Activated naive CD4-positive, alpha-beta T cell treated with anti-CD3 and anti-CD28 coated beads for 36 hours (primary cell): ENCODE data around the gene FOCAD. TPM values are rescaled to one million over a fixed set of nuclear protein-coding genes. Genes with fewer than 3 reads are reported as not detected.
A peak's percentile ranks its signal among the peaks of the same experiment; 100 is the strongest.
"Not testable (repeated sequence)": the region's sequence is repeated elsewhere in the genome, so short reads cannot be mapped to it uniquely, and the experiment has no call there.

Source experiments
- CTCF ChIA-PET: fragments of 350-600 bp; sonication (Branson Sonifier 250); formaldehyde crosslinking; loops from one replicate; lab custom pipeline; 2021; ENCODE audit warnings: antibody characterized with exemption; lab: Charles Lee
- DNase-seq: peaks from one replicate; pipeline ENCODE4 v3.0.0-alpha.2; 2020
- H3K27ac Mint-ChIP-seq: one replicate; pipeline ENCODE4 v1.8.0; 2021; ENCODE audit warnings: mild to moderate bottlenecking, mixed read lengths
- H3K27me3 Mint-ChIP-seq: one replicate; pipeline ENCODE4 v1.8.0; 2021; ENCODE audit warnings: low read depth, mixed read lengths
- H3K36me3 Mint-ChIP-seq: one replicate; pipeline ENCODE4 v1.8.0; 2021; ENCODE audit warnings: low read depth, mixed read lengths
- H3K4me1 Mint-ChIP-seq: one replicate; pipeline ENCODE4 v1.8.0; 2021; ENCODE audit warnings: low read depth, mixed read lengths
- H3K4me3 Mint-ChIP-seq: one replicate; pipeline ENCODE4 v1.8.0; 2021; ENCODE audit warnings: mild to moderate bottlenecking, moderate library complexity, mixed read lengths
- H3K9me3 Mint-ChIP-seq: one replicate; pipeline ENCODE4 v1.8.0; 2021; ENCODE audit warnings: mixed read lengths
- intact Hi-C: fragments of 100-400 bp; cut with micrococcal nuclease; formaldehyde crosslinking; loops from one replicate; pipeline ENCODE4 v1.15.1; 2023
- total RNA-seq, 2 experiments: library from RNA; stranded (reverse); gene quantifications; one replicate each; pipeline ENCODE4 v1.2.3, GENCODE V29; 2021

Gene FOCAD
- total RNA-seq, 2 experiments from 2014 or later: 31.7 to 32.2 TPM

DNA sequence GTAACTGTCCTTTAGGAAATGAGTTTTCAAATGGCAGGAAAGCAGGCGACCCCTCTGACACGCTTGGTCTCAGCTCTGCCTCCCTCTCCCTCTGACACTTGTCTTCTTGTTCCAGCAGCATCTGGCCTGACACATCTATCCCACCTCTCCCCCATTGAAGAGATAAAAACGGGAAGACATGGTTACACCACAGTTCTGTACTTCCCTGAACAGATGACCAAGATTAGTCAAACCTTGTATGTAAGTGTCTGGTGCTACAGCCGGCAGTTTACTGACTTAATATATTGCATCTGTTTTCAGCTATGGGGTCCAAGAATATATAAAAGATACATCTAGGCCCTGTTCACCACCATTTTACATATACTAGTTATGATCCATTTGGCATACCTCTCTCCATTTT is 32.1 kb upstream of the FOCAD start:
- Mint-ChIP-seq H3K36me3 (no peaks in the 10 kb centered on the region), H3K4me3 (no peak overlapping the region), H3K4me1 (peaks cover 4% of the 10 kb centered on the region), H3K27me3 (peaks cover 2% of the 10 kb centered on the region), H3K27ac (no peak overlapping the region), H3K9me3 (no peaks in the 10 kb centered on the region)
- intact Hi-C loops: no loop called here
- CTCF ChIA-PET: interaction anchor here (1.3 to 1.7 kb wide), 2 partner anchors 22 to 27 kb away, joined by 3 to 6 read pairs; no protein-coding TSS in a partner anchor
- DNase-seq: no peak

DNA sequence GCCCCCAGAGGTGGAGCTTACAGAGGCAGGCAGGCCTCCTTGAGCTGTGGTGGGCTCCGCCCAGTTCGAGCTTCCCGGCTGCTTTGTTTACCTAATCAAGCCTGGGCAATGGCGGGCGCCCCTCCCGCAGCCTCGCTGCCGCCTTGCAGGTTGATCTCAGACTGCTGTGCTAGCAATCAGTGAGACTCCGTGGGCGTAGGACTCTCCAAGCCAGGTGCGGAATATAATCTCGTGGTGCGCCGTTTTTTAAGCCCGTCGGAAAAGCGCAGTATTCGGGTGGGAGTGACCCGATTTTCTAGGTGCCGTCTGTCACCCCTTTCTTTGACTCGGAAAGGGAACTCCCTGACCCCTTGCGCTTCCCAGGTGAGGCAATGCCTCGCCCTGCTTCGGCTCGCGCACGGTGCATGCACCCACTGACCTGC is 25.8 kb upstream of the FOCAD start:
- peak overlapping the region; percentile 81 for H3K27ac Mint-ChIP-seq
- DNase-seq: peak; percentile 44
- not testable (repeated sequence) for H3K27me3 Mint-ChIP-seq, H3K9me3 Mint-ChIP-seq, H3K36me3 Mint-ChIP-seq, H3K4me1 Mint-ChIP-seq, H3K4me3 Mint-ChIP-seq
- intact Hi-C loops: loop anchor here (1.0 kb wide), 1 partner anchor 36 kb away; the partner anchor contains the start of gene MLLT3
- CTCF ChIA-PET: interaction anchor here (0.6 to 1.8 kb wide), 3 partner anchors 34 to 835 kb away, joined by 3 to 4 read pairs (median 3); no protein-coding TSS in a partner anchor

DNA sequence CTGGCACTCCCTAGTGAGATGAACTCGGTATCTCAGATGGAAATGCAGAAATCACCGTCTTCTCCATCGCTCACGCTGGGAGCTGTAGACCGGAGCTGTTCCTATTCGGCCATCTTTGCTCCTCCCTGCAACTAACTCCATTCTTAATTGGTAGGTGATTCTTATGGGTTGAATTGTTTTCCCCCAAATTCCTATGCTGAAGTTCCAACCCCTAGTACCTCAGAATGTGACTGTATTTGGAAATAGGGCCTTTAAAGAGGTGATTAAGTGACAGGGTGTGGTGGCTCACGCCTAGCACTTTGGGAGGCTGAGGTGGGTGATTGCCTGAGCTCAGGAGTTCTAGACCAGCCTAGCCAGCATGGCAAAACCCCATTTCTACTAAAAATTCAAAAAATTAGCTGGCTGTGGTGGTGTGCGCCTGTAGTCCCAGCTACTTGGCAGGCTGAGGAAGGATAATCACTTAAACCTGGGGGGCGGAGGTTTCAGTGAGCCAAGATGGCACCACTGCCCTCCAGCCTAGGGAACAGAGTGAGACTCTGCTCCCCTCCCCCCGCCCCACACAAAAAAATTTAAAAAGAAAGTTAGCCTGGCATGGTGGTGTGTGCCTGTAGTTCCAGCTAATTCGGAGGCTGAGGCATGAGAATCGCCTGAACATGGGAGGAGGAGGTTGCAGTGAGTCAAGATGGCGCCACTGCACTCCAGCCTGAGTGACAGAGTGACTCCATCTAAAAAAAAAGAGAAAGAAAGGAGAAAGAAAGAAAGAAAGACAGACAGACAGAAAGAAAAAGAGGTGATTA is 25.2 kb upstream of the FOCAD start:
- no peaks in the 10 kb centered on the region for H3K27me3 Mint-ChIP-seq
- no peaks in the 10 kb centered on the region for H3K9me3 Mint-ChIP-seq
- no peak overlapping the region for H3K4me3 Mint-ChIP-seq
- H3K4me1 Mint-ChIP-seq: peaks cover 4% of the 10 kb centered on the region
- H3K36me3 Mint-ChIP-seq: no peaks in the 10 kb centered on the region
- DNase-seq: no peak
- CTCF ChIA-PET: interaction anchor here (0.6 to 1.8 kb wide), 3 partner anchors 35 to 835 kb away, joined by 3 to 4 read pairs (median 3); no protein-coding TSS in a partner anchor
- intact Hi-C loops: loop anchor here (1.0 kb wide), 1 partner anchor 37 kb away; the partner anchor contains the start of gene MLLT3
- peak overlapping the region; percentile 81 for H3K27ac Mint-ChIP-seq

DNA sequence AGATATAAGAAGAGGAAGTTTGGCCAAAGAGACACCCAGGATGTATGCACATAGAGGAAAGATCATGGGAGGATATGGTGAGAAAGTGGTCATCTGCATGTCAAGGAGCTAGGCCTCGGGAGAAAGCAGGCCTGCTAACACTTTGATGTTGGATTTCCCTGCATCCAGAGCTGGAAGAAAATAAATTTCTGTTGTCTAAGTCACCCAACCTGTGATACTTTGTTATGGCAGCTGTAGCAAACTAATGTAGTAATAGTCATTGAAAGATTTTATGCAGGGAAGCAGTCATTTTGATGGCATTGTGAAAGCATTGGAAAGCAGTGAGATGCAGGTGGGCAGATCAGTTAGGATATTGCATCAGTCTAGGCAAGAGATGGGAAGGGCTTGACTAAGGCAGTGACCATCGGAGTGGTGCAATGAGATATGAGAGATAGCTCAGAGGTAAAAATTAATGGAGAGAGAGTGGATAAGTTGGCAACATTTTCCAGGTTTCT is 24.5 kb upstream of the FOCAD start:
- H3K4me3 Mint-ChIP-seq: no peak overlapping the region
- H3K9me3 Mint-ChIP-seq: no peaks in the 10 kb centered on the region
- no peaks in the 10 kb centered on the region for H3K36me3 Mint-ChIP-seq
- CTCF ChIA-PET: interaction anchor here (0.9 to 1.8 kb wide), 2 partner anchors 35 to 452 kb away, joined by 3 to 4 read pairs; no protein-coding TSS in a partner anchor
- DNase-seq: no peak
- no peaks in the 10 kb centered on the region for H3K27me3 Mint-ChIP-seq
- H3K27ac Mint-ChIP-seq: no peak overlapping the region
- H3K4me1 Mint-ChIP-seq: peaks cover 4% of the 10 kb centered on the region
- intact Hi-C loops: no loop called here

DNA sequence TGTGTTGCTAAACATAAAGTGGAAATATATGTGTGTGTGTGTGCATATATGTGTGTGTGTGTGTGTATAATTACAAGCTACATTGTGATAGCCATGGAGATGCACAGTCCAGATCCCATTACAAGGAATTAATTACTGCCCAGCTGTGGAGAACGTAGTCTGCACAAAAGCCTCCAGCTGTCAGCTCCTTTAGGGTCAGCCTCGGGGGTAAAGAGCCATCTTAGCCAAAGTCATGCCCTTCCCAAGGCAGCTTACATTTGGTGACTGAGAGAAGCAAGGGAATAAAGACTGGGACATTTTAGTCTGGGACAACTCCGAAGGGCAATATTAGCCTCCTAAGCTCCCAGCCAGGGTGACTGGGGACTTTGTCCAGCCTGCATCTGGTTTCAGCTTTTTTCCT is 21.9 kb upstream of the FOCAD start:
- Mint-ChIP-seq H3K4me1 (no peaks in the 10 kb centered on the region), H3K27me3 (no peaks in the 10 kb centered on the region), H3K9me3 (no peaks in the 10 kb centered on the region), H3K4me3 (no peak overlapping the region), H3K27ac (no peak overlapping the region), H3K36me3 (no peaks in the 10 kb centered on the region)
- intact Hi-C loops: no loop called here
- no peak for DNase-seq
- CTCF ChIA-PET: no interaction called here

DNA sequence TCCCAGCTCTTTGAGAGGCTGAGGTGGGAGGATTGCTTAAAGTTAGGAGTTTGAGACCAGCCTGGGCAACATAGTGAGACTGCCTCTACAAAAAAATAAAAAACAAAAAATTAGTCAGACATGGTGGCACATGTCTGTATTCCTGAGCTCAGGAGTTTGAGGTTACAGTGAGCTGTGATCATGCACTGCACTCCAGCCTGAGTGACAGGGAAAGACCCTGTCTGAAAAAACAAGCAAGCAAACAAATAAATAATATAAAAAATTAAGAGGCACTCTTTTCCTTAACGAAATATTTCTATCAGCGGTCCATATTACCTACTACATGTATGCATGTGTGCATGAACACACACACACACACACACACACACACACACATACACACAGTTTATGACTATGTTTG is 20.9 kb upstream of the FOCAD start:
- intact Hi-C loops: no loop called here
- no peak for DNase-seq
- Mint-ChIP-seq H3K27ac (no peak overlapping the region), H3K27me3 (no peaks in the 10 kb centered on the region), H3K4me1 (no peaks in the 10 kb centered on the region), H3K4me3 (no peak overlapping the region), H3K9me3 (no peaks in the 10 kb centered on the region), H3K36me3 (no peaks in the 10 kb centered on the region)
- CTCF ChIA-PET: no interaction called here

DNA sequence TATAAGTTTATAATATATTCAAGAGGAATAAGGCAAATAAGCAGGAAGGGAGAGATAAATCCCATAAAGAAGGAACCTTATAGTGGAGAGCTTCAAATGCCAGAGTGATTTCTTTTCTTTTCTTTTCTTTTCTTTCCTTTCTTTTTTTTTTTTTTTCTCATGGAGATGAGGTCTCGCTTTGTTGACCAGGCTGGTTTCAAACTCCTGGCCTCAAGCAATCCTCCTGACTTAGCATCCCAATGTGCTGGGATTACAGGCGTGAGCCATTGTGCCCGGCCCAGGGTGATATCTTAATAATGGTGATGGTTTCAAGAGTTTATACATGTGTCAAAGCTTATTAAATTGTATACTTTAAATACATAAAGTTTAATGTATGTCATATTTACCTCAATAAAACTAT is 19.6 kb upstream of the FOCAD start:
- Mint-ChIP-seq H3K36me3 (no peaks in the 10 kb centered on the region), H3K4me3 (no peak overlapping the region), H3K27me3 (no peaks in the 10 kb centered on the region), H3K9me3 (no peaks in the 10 kb centered on the region), H3K27ac (no peak overlapping the region), H3K4me1 (no peaks in the 10 kb centered on the region)
- intact Hi-C loops: no loop called here
- CTCF ChIA-PET: interaction anchor here (0.6 to 1.2 kb wide), 2 partner anchors 42 to 149 kb away, joined by 3 read pairs; partner anchors contain the start of gene MLLT3
- DNase-seq: no peak

DNA sequence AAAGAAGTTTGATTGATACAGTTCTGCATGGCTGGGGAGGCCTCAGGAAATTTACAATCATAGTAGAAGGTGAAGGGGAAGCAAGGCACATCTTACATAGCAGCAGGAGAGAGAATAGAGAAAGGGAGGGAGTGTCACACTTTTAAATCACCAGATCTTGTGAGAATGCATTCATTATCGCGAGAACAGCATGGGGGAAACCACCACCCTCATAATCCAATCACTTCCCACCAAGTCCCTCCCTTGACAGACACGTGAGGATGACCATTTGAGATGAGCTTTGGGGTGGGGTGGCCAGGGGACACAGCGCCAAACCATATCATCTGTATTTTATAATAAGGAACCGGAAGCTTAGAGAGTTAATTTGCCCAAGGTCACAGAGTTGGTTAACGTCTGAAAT is 13.7 kb upstream of the FOCAD start:
- intact Hi-C loops: no loop called here
- no peak overlapping the region for H3K27ac Mint-ChIP-seq
- no peak overlapping the region for H3K4me3 Mint-ChIP-seq
- no peaks in the 10 kb centered on the region for H3K4me1 Mint-ChIP-seq
- no peaks in the 10 kb centered on the region for H3K9me3 Mint-ChIP-seq
- DNase-seq: no peak
- H3K27me3 Mint-ChIP-seq: no peaks in the 10 kb centered on the region
- H3K36me3 Mint-ChIP-seq: peaks cover 3% of the 10 kb centered on the region
- CTCF ChIA-PET: no interaction called here

DNA sequence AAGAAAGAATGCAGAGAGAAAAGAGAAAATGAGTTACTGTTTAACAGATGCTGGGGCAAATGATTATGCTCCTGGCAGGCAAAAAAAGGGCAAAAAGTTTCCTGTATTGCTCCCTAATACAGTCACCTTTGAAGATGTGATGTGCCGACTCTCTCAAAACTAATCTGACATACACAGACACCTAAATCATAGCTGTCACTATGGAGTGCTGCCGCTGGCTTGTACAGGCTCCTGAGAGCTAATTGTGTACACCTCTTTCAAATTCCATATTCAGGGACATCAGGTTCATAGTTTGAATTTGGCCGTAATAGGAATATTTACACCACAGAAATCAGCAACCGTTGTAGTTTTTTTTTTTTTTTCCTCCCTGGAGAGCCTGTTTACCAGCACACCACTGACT is 12.4 kb upstream of the FOCAD start:
- H3K4me1 Mint-ChIP-seq: no peaks in the 10 kb centered on the region

DNA sequence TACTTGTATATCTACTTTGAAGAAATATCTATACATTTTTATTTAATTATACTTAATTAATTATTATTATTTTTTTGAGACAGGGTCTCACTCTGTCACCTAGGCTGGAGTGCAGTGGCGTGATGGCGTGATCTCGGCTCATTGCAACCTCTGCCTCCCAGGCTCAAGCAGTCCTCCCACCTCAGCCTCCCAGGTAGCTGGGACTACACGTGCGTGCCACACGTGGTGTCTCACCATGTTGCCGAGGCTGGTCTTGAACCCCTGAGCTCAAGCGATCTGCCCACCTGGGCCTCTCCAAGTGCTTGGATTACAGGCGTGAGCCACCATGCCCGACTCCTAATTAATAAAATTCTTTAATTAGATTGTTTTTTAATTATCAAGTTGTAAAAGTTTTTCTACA is 10.5 kb upstream of the FOCAD start:
- H3K4me1 Mint-ChIP-seq, H3K9me3 Mint-ChIP-seq, DNase-seq: not testable (repeated sequence)

More for the DNA sequence above, 12.4 kb upstream of the FOCAD start:
- Mint-ChIP-seq H3K27me3 (no peaks in the 10 kb centered on the region), H3K27ac (no peak overlapping the region), H3K9me3 (no peaks in the 10 kb centered on the region), H3K4me3 (no peak overlapping the region), H3K36me3 (peaks cover 3% of the 10 kb centered on the region)
- DNase-seq: no peak
- CTCF ChIA-PET: interaction anchor here (0.7 kb wide), 1 partner anchor 78 kb away, joined by 5 read pairs; no protein-coding TSS in a partner anchor
- intact Hi-C loops: no loop called here

DNA sequence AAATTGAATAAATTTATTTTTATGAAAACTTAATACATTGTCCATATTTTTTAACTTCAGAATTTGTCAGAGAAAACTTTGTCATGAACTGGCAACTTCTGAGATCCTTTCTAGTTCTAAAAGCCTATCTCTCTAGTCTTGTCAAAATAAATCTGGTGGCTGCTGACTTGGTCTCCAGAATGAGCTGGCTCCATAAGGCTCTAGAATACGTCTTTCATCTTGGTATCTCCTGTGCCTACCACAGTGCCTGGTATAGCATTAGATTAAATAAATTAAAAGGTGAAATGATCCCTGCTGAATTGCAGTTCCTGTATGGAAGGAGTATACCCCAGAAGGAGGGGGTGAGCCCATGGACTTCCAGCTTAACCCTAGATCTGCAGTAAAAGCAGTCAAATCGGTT is 2.6 kb upstream of the FOCAD start:
- Mint-ChIP-seq H3K27me3 (no peaks in the 10 kb centered on the region), H3K36me3 (no peaks in the 10 kb centered on the region), H3K4me3 (no peak overlapping the region), H3K9me3 (no peaks in the 10 kb centered on the region), H3K4me1 (peaks cover 19% of the 10 kb centered on the region), H3K27ac (no peak overlapping the region)
- CTCF ChIA-PET: interaction anchor here (1.7 kb wide), 1 partner anchor 59 kb away, joined by 5 read pairs; the partner anchor contains the start of gene MLLT3
- DNase-seq: no peak
- intact Hi-C loops: loop anchor here (5.0 to 10.0 kb wide), 5 partner anchors 264 to 1519 kb away; partner anchors contain the start of gene ACER2

More for the DNA sequence above, 10.5 kb upstream of the FOCAD start:
- CTCF ChIA-PET: interaction anchor here (0.5 to 0.9 kb wide), 2 partner anchors 21 to 148 kb away, joined by 3 read pairs; no protein-coding TSS in a partner anchor
- intact Hi-C loops, H3K27me3 Mint-ChIP-seq, H3K4me3 Mint-ChIP-seq, H3K27ac Mint-ChIP-seq, H3K36me3 Mint-ChIP-seq: not testable (repeated sequence)

DNA sequence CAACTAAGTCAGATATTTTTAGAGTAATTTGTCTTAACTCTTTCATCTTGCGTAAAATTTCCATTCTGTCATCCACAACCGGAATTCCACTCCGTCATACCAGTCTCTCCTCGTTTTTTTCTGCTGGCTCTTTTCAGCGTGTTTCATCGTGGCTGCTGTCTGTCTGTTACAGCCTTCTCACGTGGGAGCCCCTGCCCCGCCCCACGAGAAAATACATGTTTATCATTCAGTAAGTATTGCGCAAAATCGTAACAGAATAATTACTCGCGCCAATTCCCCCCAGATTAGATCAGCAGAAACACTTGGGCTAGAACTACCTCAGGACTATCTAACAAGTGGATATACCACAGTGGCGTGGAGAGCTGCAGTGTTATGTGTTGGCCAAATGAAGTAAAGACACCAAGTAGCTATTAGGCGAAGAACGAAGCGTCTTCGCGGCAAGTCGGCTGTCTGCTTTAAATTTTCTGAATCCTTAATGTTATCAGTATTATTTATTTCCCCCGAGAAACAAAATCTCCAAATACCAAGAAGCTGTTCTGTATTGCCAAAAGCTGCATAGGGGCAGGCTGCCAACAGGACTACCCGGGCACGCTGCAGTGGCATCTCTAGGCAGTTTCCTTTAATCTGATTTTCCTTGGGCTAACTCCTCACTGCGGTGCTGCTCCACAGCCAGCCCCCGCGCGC is 566 bp upstream of the FOCAD start:
- Mint-ChIP-seq H3K27ac (peak overlapping the region; percentile 76), H3K9me3 (no peaks in the 10 kb centered on the region), H3K4me3 (peak overlapping the region; percentile 88), H3K4me1 (peaks cover 19% of the 10 kb centered on the region), H3K36me3 (no peaks in the 10 kb centered on the region), H3K27me3 (no peaks in the 10 kb centered on the region)
- DNase-seq: peak; percentile 61
- CTCF ChIA-PET: interaction anchor here (0.9 to 3.0 kb wide), 4 partner anchors 45 to 155 kb away, joined by 3 to 16 read pairs (median 3); partner anchors contain the start of gene MLLT3
- intact Hi-C loops: loop anchor here (1.0 to 10.0 kb wide), 11 partner anchors 23 to 1521 kb away; partner anchors contain the start of genes ACER2, HACD4 and MLLT3
